HL-60 (cell line): ENCODE results near the gene SLC4A5.

Experiments used
- CTCF ChIP-seq: IDR thresholded peaks from one replicate; pipeline ENCODE4 v1.5.1; 2011; ENCODE audit warnings: low read length, control low read depth, inconsistent platforms; ENCODE audit not compliant: insufficient read depth
- GABPA ChIP-seq: IDR thresholded peaks from 2 replicates; pipeline ENCODE4 v1.6.1; 2012; ENCODE audit warnings: low read depth
- POLR2AphosphoS5 ChIP-seq: IDR thresholded peaks from 2 replicates; pipeline ENCODE4 v1.6.1; 2012; ENCODE audit warnings: low read depth
- SPI1 ChIP-seq: IDR thresholded peaks from 2 replicates; pipeline ENCODE4 v1.6.1; 2012; ENCODE audit warnings: low read depth, mild to moderate bottlenecking, borderline replicate concordance
- TF ChIP-seq, protein P1 (sequence below): IDR thresholded peaks from 2 replicates; pipeline ENCODE4 v1.6.1; 2012; ENCODE audit warnings: low read depth; ENCODE audit not compliant: insufficient replicate concordance

- TF ChIP-seq POLR2AphosphoS5 (no peak), CTCF (no peak), GABPA (no peak), SPI1 (no peak)
- TF ChIP-seq, protein P1, sequence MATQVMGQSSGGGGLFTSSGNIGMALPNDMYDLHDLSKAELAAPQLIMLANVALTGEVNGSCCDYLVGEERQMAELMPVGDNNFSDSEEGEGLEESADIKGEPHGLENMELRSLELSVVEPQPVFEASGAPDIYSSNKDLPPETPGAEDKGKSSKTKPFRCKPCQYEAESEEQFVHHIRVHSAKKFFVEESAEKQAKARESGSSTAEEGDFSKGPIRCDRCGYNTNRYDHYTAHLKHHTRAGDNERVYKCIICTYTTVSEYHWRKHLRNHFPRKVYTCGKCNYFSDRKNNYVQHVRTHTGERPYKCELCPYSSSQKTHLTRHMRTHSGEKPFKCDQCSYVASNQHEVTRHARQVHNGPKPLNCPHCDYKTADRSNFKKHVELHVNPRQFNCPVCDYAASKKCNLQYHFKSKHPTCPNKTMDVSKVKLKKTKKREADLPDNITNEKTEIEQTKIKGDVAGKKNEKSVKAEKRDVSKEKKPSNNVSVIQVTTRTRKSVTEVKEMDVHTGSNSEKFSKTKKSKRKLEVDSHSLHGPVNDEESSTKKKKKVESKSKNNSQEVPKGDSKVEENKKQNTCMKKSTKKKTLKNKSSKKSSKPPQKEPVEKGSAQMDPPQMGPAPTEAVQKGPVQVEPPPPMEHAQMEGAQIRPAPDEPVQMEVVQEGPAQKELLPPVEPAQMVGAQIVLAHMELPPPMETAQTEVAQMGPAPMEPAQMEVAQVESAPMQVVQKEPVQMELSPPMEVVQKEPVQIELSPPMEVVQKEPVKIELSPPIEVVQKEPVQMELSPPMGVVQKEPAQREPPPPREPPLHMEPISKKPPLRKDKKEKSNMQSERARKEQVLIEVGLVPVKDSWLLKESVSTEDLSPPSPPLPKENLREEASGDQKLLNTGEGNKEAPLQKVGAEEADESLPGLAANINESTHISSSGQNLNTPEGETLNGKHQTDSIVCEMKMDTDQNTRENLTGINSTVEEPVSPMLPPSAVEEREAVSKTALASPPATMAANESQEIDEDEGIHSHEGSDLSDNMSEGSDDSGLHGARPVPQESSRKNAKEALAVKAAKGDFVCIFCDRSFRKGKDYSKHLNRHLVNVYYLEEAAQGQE: no peak
Measured at GRCh38 chr2:74197049-74197448, 146.2 kb downstream of the SLC4A5 start.
